CD4-positive, alpha-beta T cell treated with Interleukin-15 for 4 hours (primary cell): ENCODE data around the gene ZNF91.
"Not testable (repeated sequence)": the region's sequence is repeated elsewhere in the genome, so short reads cannot be mapped to it uniquely, and the experiment has no call there.

Experiments used
- DNase-seq: peaks from one replicate; pipeline ENCODE4 v3.0.0-alpha.2; 2020; ENCODE audit warnings: low spot score

ZNF91 gene

GRCh38 chr19:23395041-23395721 is at the start of gene ZNF91:
ZNF91 (minus strand) TSS chr19:23395471; CDS start chr19:23395354, 117 bp downstream.
- DNase-seq: peak; percentile 94

GRCh38 chr19:23440791-23441190 is 45.5 kb upstream of the ZNF91 start:
- no peak for DNase-seq

- DNase-seq: no peak
Measured at GRCh38 chr19:23440207-23440606, 44.9 kb upstream of the ZNF91 start.

- no peak for DNase-seq
Measured at GRCh38 chr19:23439623-23440022, 44.4 kb upstream of the ZNF91 start.

- DNase-seq: no peak
Measured at GRCh38 chr19:23437901-23438300, 42.6 kb upstream of the ZNF91 start.

GRCh38 chr19:23436944-23437343 is 41.7 kb upstream of the ZNF91 start:
- DNase-seq: no peak

- no peak for DNase-seq
Measured at GRCh38 chr19:23436318-23436717, 41.0 kb upstream of the ZNF91 start.

- no peak for DNase-seq
Measured at GRCh38 chr19:23420824-23421223, 25.6 kb upstream of the ZNF91 start.

- not testable (repeated sequence) for DNase-seq
Measured at GRCh38 chr19:23419261-23419660, 24.0 kb upstream of the ZNF91 start.

GRCh38 chr19:23415561-23416191 is 20.4 kb upstream of the ZNF91 start:
- DNase-seq: no peak

GRCh38 chr19:23415034-23415433 is 19.8 kb upstream of the ZNF91 start:
- DNase-seq: no peak

- DNase-seq: no peak
Measured at GRCh38 chr19:23410155-23410554, 14.9 kb upstream of the ZNF91 start.

GRCh38 chr19:23409392-23410048 is 14.2 kb upstream of the ZNF91 start:
- DNase-seq: no peak

GRCh38 chr19:23407616-23408133 is 12.4 kb upstream of the ZNF91 start:
- DNase-seq: no peak

- DNase-seq: no peak
Measured at GRCh38 chr19:23406721-23407120, 11.4 kb upstream of the ZNF91 start.

- no peak for DNase-seq
Measured at GRCh38 chr19:23406091-23406490, 10.8 kb upstream of the ZNF91 start.

- DNase-seq: no peak
Measured at GRCh38 chr19:23404676-23405075, 9.4 kb upstream of the ZNF91 start.

GRCh38 chr19:23403581-23404324 is 8.5 kb upstream of the ZNF91 start:
- no peak for DNase-seq

GRCh38 chr19:23403052-23403451 is 7.8 kb upstream of the ZNF91 start:
- DNase-seq: no peak

GRCh38 chr19:23402388-23402787 is 7.1 kb upstream of the ZNF91 start:
- DNase-seq: no peak

GRCh38 chr19:23401086-23401610 is 5.9 kb upstream of the ZNF91 start:
- DNase-seq: no peak

- DNase-seq: no peak
Measured at GRCh38 chr19:23399443-23399842, 4.2 kb upstream of the ZNF91 start.
